ENCODE results near the gene NPAS3. TPM values are rescaled to one million over a fixed set of nuclear protein-coding genes. Genes with fewer than 3 reads are reported as not detected.

Gene NPAS3
- total and polyA plus RNA-seq, 2 of the 8 experiments (the other 6 are each of a cell fraction or from before 2014, with no cell fraction given), result 0.11 to 0.60 TPM

- Histone ChIP-seq H3K23me2 (ENCODE audit: low read depth, low read length) (no peaks in the 10 kb centered on the region), H3K36me3 (ENCODE audit: control insufficient read depth in 2 of 4, insufficient read depth in 4 of 4, low read length in 3 of 4) (peaks cover 0 to 8% (median 2%) of the 10 kb centered on the region in 4 experiments; a peak in 2 of 8 replicates), H3K4me1 (replicated peaks in 1 of 4; ENCODE audit: control insufficient read depth in 3 of 4, insufficient read depth in 4 of 4, low read length in 3 of 4) (no peaks in the 10 kb centered on the region), H3K4ac (replicated peaks; ENCODE audit: insufficient read length, low read depth, low read length) (no peak overlapping the region), H3K79me1 (ENCODE audit: low read depth, low read length) (no peaks in the 10 kb centered on the region), H3K18ac (ENCODE audit: extremely low read depth, low read length) (no peak overlapping the region), H3K4me3 (ENCODE audit: extremely low read depth in 1 of 4, insufficient read depth in 2 of 4, low read depth in 3 of 4, low read length in 4 of 4) (no peak overlapping the region), H2BK12ac (ENCODE audit: low read depth, low read length) (no peak overlapping the region), H3K23ac (ENCODE audit: insufficient read length) (no peak overlapping the region), H3K27me3 (replicated peaks in 1 of 4; ENCODE audit: control insufficient read depth in 3 of 4, extremely low read depth in 1 of 4, insufficient read depth in 3 of 4, low read length in 3 of 4) (no peaks in the 10 kb centered on the region), H2AFZ (ENCODE audit: low read length) (no peak overlapping the region), H2AK5ac (ENCODE audit: low read depth, low read length) (no peak overlapping the region), H2BK15ac (ENCODE audit: low read length) (no peak overlapping the region), H2BK120ac (replicated peaks; ENCODE audit: low read depth, low read length) (no peak overlapping the region), H3K4me2 (ENCODE audit: insufficient read depth in 1 of 2, low read depth in 2 of 2, low read length in 2 of 2) (no peak overlapping the region), H2BK20ac (ENCODE audit: low read length) (no peak overlapping the region), H4K91ac (replicated peaks; ENCODE audit: insufficient read length, low read length) (no peak overlapping the region), H3K9me3 (ENCODE audit: insufficient read depth in 2 of 2, low read depth in 1 of 2, low read length in 1 of 2) (peaks cover 31 to 39% of the 10 kb centered on the region in 2 experiments), H2BK5ac (ENCODE audit: low read depth, low read length) (no peak overlapping the region), H4K5ac (ENCODE audit: insufficient read length, low read depth, low read length) (no peak overlapping the region), H4K20me1 (replicated peaks in 1 of 2; ENCODE audit: control insufficient read depth in 1 of 2, insufficient read depth in 2 of 2, low read length in 2 of 2) (no peaks in the 10 kb centered on the region), H3K14ac (ENCODE audit: insufficient read length) (no peak overlapping the region), H3K9ac (replicated peaks in 1 of 4; ENCODE audit: extremely low read depth in 1 of 4, low read depth in 3 of 4, low read length in 3 of 4) (no peak overlapping the region), H4K8ac (ENCODE audit: extremely low read depth, insufficient read depth, low read length) (no peak overlapping the region), H3K56ac (replicated peaks; ENCODE audit: insufficient read length, low read depth, low read length) (no peak overlapping the region), H3K27ac (ENCODE audit: low read depth, low read length) (no peak overlapping the region), H3K79me2 (ENCODE audit: control insufficient read depth in 1 of 2, insufficient read depth in 2 of 2, low read length in 2 of 2) (no peaks in the 10 kb centered on the region)
- DNase-seq (ENCODE audit: low read depth in 1 of 2, low spot score in 2 of 2) (no peak), FAIRE-seq (no peak)
- 93% methylated on average over 2 of the region's 2 CpGs; no CpG with 5 or more reads in 1 of the 2 experiments for WGBS, 2 experiments (ENCODE audit: extremely low coverage in 1 of 2, insufficient coverage in 1 of 2, insufficient read length in 1 of 2, insufficient replicate concordance in 2 of 2, low coverage in 1 of 2, low lambda C conversion rate in 2 of 2, missing lambda C conversion rate in 1 of 2)
- POLR2A ChIA-PET (ENCODE audit: partially characterized antibody), result no interaction called here
- CTCF ChIA-PET (ENCODE audit: partially characterized antibody), result no interaction called here
- no peak for TF ChIP-seq NRF1 (IDR thresholded peaks at IDR 0.05; ENCODE audit: low read depth, low read length)
- no peak for TF ChIP-seq KDM5A (IDR thresholded peaks at IDR 0.05; ENCODE audit: low read length)
- TF ChIP-seq SP4 (IDR thresholded peaks at IDR 0.05; ENCODE audit: low read length), result no peak
- no peak for TF ChIP-seq RBBP5 (IDR thresholded peaks at IDR 0.05; ENCODE audit: borderline replicate concordance, low read depth, low read length)
These were observed 469.6 kb downstream of the NPAS3 start for GRCh38 chr14:33408291-33408690.

Measured in H1 (cell line).